Activated CD8-positive, alpha-beta memory T cell treated with anti-CD3 and anti-CD28 coated beads, Interleukin-2, amount 50 U/mL, for 1 hour (primary cell): ENCODE results near the gene MMEL1.

Experiments used
- DNase-seq: peaks from one replicate; pipeline ENCODE4 v3.0.0-alpha.2; 2020; ENCODE audit errors: extremely low read depth

The MMEL1 gene

GRCh38 chr1:2604844-2605508 is 27.8 kb downstream of the MMEL1 start:
- DNase-seq, result no peak

- DNase-seq, result no peak
These were observed 28.5 kb downstream of the MMEL1 start for GRCh38 chr1:2604156-2604843.

DNA sequence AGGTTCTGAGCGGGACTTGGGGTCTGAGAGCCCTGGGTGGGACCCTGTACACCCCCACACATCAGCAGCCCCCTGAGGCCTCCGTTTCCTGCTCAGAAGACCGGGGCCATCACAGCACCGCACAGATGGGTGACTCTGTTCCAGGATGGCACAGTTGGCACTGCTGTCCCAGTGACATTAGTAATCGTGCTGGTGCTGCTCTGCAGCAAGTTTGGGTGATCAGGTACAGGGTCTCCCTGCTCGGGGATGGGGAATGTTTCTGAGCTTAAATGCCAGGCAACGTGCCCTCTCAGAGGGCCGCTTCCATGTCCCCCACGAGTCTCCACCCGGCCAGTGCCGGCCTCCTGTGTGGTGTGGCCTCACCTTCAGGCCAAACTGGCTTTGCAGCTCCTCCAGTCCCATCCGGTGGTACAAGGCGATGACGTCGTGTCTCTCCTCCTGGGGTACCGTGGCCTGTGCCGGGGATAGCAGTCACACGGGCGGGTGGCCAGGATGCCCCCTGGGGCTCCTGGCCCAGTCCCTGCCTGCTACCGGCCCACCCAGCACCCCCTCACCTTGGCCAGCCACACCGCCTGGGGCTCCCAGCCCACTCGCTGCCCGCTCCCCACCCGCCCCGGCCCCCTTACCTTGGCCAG is 29.2 kb downstream of the MMEL1 start:
- no peak for DNase-seq

DNA sequence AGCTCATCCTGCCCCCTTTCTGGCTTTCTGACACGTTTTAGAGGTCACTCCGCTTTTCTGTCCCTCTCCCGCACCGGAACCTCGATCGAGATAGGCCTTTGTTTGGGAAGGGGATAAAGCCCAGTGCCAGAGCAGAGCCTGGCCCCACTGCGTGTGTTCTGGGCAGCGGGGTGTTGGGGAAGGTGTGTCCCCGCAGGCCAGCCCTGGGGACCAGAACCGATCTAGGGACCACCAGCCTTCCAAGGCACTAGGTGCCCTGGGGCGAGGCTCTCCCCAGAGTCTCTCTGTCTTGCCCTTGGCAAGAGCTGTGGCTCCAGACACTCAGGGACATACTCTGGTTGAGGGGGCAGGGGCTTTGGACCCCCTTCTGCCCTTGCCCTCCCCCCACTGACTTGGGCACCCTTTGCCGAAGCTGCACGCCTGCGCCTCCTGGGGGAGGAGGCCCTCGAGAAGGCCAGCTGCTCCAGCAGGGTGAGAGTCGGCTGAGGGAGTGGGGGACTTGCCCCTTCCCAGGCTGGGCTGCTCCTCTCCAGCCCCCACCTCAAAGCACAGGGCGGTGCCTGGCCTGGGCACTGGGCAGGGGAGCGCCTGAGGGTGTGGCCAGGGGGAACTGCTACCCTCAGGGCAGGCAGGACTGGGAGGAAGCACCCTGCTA is 29.8 kb downstream of the MMEL1 start:
- no peak for DNase-seq

DNA sequence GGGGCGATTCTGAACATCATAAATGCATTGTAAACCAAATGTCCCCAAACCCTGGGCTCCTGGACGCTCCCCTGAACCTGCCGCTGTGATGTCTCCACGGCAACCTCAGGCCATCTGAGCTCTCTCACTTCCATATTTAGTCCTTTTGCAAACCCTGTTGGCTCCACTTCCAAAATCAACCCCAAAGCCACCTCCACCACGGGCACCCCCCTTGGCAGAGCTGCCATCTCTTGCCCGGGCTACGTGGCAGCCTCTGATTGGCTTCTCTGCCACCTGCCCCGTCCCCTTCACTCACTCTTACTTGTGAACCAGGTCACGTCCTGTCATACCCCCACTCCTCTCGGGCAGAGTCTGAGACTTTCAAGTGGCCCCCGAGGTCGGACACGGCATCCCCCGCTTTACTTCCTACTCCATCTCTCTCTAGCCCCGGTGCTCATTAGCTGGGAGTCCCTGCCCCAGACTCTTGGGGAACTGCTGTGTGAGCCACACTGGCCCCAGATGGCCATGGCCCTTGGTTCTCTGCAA is 30.4 kb downstream of the MMEL1 start:
- DNase-seq, result no peak

DNA sequence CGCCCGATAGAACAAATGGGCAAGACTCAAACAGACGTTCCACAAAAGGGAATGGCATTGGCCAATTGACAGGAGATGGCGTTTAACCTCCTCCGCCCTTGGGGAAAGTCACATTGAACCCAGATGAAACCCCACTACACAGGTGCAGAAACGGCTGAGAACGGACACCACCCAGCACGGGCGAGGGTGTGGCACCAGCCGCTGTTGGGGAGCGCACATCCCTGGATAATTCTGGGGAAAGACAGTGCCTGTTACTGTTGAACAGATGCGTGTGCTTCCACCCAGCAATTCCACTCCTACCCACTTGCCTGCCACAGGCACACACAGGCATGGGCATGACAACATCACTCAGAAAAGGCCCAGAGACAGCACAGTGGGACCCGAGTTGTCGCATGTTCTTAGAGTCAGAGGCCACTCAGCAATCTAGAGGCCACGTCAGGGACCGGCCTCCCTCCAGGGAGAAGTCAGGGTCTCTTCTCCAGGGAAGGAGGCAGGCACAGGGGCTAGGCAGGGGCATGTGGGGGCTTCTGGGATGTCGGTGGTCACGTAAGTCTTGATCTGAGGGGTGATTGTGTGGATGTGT is 31.0 kb downstream of the MMEL1 start:
- no peak for DNase-seq

DNA sequence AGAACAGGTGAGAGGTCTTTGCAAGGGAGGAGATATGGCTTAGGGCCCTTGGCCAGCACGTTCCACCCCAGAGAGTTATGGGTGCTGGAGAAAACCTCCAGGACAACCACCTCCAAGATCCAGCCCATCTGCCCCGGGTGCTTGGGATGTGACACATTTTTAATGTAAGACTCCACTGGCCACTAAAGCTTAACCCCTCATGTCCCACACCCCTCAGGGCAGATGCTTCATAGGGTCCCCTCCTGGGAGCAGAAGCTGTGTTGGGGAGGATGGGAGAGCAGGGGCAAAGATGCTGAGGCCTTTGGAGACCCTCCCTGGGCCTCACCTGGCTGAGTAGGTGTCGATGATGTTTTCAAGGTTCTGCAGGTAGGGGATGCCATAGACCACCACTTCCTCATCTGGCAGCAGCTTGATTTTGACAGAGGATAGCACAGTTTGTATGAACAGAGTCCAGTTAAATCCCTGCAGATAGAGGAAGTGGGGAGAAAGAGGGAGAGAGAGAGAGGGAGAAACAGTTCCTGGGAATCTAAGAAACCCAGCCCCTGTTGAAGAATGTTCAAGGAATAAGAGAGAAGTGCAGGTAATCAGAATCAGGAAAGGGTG is 34.4 kb downstream of the MMEL1 start:
- no peak for DNase-seq

DNA sequence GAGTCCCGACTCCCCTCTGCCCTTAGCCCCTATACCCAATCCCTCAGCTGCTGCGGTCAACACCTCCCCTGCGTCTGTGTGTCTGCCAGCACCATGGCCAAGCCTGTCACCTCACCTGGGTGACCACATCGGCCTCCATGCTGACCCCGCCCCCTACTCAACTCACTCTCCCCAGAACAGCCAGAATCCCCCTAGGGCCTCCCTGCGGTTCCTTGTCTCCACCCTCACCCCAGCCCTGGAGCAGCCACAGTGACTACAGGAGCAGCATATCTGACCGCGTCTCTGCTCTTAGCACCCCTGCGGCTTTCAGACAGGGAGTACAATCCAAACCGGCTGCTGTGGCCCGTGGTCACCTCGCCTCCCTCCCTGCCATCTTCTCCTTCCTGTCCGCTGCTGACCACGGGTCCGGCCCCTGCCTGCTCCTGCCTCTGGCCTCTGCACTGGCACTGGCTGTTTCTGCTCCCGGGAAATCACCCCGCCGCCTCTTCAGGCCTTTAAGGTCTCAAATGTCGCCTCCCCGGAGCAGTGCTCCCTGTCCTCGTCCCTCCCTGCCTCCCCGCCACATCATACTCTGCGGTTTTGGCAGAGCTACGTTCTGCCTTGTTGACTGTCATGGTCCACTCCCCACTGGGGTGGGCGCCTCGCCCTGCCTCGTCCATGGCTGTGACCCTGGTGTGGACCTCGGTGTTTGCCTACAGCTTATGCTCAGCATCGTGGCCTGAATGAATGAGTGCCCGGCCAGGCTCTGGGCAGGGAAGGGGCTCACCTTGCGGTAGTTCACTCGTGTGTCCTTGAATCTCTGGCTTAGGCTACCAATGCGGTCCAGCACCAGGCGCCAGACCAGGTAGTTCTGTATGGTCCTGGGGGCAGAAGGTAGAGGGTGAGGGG is 35.1 kb downstream of the MMEL1 start:
- DNase-seq, result no peak

DNA sequence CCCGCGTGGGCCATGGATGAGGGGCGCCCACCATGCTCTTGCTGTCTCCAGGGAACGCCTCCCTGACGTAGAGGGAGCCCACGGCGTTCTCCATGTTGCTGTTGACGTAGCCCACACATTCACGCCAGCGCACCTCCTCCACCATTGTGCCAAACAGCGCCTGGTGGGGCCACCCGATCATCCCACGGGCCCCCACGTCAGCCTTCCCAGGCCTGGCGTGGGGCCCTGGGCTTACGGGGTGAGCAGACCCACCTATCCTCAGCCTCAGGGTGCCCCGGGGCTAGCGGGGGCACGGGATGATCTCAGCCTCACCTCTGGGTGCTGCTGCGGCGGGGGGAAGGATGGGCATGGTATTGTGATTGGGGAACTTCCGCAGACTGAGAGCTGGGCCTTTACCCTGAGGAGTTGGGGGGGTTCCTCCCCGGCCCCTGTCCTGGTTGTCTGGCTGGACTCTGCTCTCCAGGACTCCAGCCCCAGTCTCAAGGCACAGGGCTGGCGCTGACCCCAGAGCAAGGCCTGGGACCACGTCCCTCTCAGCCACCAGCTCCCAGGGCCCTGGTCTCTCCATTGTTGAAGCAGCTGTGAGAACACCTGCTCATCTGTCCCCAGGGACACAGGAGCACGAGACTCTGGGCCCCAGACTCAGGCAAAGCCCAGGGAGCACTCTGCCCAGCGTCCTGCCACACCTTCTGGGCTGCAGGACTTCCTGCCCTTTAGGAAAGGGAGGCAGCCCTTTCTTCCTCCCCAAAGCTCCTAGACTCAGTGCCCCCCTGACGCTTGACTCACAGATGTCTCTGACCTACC is 36.1 kb downstream of the MMEL1 start:
- DNase-seq, result no peak

GRCh38 chr1:2595812-2596529 is 36.8 kb downstream of the MMEL1 start:
- DNase-seq, result no peak

DNA sequence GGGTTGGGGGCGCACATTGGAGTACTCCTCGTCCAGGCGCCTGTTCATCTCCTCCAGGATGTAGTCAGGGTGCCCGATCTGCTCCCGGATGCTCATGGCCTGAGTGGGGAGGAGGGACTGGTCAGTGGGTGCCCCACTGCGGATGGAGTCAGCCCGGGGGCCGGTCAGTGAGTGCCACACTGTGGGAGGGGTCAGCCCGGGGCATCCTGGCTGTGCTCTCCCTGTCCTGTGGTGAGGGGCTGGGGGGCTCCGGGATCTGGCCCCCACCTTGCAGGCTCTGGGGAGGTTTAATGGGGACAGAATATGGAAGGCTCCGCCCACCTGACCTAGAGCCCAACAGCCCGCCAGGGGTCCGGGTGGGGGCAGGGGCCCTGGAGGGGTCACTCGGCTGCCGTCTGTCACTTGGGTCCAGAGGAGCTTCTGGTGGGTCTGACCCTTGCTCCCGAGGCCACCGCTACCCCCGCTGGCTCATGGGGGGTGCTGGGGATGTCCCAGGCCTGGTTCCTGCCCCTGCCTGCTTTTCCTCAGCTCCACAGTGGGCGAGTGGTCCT is 37.5 kb downstream of the MMEL1 start:
- DNase-seq, result no peak

DNA sequence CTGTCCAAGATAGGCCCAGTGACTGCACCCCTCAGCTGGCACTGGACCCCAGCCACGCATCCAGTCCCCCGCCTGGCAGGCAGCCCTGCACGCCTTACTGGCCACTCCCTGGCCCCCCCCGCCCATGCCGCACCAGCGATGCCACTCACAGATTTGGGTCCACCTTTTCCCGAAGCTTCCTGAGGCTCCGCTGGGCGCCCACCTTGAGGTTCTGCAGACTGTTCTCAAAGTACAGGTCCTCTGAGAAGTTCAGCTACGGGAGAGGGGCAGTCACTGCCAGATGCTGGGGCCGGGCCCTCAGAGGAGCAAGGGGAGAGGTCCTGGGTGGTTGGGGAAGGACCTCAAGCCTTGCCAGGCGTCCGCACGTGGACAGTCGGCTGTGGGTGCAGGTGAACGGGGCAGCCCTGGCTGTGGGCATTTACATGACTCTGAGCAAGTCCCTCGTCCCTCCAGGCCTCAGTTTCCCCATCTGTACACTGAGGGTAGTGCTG is 38.1 kb downstream of the MMEL1 start:
- no peak for DNase-seq

DNA sequence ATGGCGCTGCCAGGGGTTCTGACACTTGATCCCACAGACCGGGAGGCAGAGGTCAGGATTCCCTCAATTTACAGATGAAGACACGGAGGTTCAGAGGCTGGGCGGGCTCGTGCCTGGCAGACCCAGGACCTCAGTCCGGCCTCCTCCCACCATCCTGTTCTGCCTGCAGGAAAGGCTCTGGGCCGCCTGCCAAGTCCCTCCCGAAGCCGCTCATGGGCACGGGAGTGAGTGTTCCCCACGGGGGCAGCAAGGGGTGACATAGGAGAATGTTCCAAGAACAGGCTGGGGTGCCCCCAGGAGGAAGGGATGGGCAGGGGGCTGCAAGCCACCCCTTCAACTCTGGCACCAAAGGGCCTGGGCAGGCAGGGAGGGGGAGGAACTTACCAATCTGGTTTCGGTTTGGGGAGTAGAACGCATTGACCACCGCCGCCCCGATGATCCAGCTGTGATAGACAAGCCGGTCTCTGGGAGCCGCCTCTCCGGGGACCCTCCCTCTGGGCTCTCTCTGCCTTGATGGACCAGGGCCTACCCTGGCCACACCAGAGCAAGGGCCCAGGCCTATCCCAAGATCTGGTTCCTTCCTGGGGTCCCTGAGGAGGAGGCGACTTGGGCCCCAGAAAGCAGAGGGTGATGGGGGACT is 38.7 kb downstream of the MMEL1 start:
- no peak for DNase-seq

GRCh38 chr1:2593251-2593878 is 39.5 kb downstream of the MMEL1 start:
- no peak for DNase-seq

DNA sequence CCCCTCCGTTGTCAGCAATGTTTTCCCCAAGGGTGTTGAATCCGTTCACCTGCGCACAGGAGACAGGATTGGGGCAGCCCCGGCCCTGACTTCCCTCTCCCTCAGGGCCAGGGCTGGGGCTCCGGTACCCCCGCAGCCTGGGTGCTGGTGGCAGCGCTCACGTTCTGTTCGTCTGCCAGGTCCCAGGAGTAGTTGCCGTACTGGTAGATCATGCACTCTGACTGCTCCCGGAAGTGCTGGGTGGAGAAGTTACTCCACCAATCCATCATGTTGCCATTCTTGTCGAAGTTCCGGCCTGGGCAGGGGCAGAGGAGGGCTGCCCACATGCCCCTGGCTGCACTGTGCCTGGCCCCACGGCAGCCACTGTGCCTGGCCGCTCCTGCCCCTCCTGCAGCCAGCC is 40.1 kb downstream of the MMEL1 start:
- DNase-seq, result no peak

GRCh38 chr1:2591581-2592261 is 41.1 kb downstream of the MMEL1 start:
- no peak for DNase-seq

DNA sequence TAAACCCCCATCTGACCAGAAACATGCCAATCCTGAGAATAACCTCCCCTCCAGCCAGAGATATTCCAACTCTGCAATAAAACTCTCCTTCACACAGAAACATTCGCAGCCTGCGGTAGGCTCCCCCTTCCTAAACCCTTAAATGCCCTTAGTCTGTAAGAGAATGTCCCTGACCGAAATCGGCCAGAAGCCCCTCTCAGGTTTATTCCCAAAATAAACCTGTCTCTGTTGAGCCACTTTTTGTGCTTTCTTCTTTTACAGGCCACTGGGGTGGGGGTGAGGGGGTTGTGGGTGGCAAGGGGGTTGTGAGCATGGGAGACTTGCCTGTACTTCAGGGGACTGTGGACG is 41.6 kb downstream of the MMEL1 start:
- DNase-seq, result no peak
